Measurements from ENCODE around the gene NDE1. TPM values are rescaled to one million over a fixed set of nuclear protein-coding genes. Genes with fewer than 3 reads are reported as not detected.

The NDE1 gene
- total RNA-seq, 1 donor from 2014 or later: 42.5 TPM

- H3K27ac Mint-ChIP-seq: no peak overlapping the region
- DNase-seq (ENCODE audit: low spot score, unreplicated experiment): no peak
- H3K27me3 Mint-ChIP-seq: peaks cover 35% of the 10 kb centered on the region
- no peak for TF ChIP-seq CTCF (IDR thresholded peaks at IDR 0.05; ENCODE audit: unreplicated experiment)
- no peaks in the 10 kb centered on the region for H3K9me3 Mint-ChIP-seq (ENCODE audit: low read depth)
- no peak overlapping the region for H3K4me3 Mint-ChIP-seq (ENCODE audit: low read depth)
- no peaks in the 10 kb centered on the region for H3K4me1 Mint-ChIP-seq (ENCODE audit: low read depth)
- no peaks in the 10 kb centered on the region for H3K36me3 Mint-ChIP-seq (ENCODE audit: insufficient read depth)
Observed at GRCh38 chr16:15775209-15775608, 125.2 kb downstream of the NDE1 start.

DNA sequence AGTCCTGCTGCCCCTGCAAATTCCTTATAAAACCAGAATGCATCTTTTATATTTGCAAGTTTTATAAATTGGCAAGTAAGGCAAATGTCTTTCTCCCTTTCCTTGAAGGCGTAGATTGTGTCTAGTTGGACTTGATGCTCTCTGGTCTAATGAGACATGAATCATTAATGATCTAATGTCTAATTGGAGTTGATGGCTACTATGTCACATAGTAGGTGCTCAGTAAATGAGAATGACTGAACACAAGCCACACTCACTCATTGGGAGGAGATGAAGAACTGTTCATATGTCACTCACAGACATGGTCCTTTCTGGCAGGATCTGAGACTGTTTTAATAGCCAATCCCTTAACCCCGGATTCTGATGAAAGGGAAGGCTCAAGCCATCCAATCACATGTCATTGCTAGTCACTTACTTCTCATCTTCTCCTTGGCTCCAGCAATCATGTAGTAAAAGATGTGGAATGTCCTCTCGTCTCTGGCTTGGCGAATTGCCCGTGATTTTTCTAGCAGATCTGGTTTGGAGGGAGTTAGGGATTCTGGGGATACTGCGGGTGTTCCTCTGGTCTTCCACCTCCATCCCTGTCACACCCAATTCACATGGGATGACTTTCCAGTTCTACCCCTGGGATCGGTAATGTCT lies 125.7 kb downstream of the NDE1 start:
- H3K27ac Mint-ChIP-seq: no peak overlapping the region
- H3K36me3 Mint-ChIP-seq (ENCODE audit: insufficient read depth): no peaks in the 10 kb centered on the region
- TF ChIP-seq CTCF (IDR thresholded peaks at IDR 0.05; ENCODE audit: unreplicated experiment): no peak
- H3K27me3 Mint-ChIP-seq: peaks cover 34% of the 10 kb centered on the region
- no peaks in the 10 kb centered on the region for H3K9me3 Mint-ChIP-seq (ENCODE audit: low read depth)
- H3K4me1 Mint-ChIP-seq (ENCODE audit: low read depth): no peaks in the 10 kb centered on the region
- H3K4me3 Mint-ChIP-seq (ENCODE audit: low read depth): no peak overlapping the region
- no peak for DNase-seq (ENCODE audit: low spot score, unreplicated experiment)

Other genes starting within 250 kb of the NDE1 start
- 13.5 and 16.1 TPM in 2 replicates for gene BMERB1, start 215.7 kb upstream of the NDE1 start, total RNA-seq
- gene MARF1, start 7.1 kb upstream of the NDE1 start, total RNA-seq: 67.5 and 71.9 TPM in 2 replicates
- 0.31 TPM in 1 of 2 replicates, not detected in the other for gene MYH11, start 206.8 kb downstream of the NDE1 start, total RNA-seq
- 20.9 and 23.8 TPM in 2 replicates for gene CEP20, start 238.4 kb downstream of the NDE1 start, total RNA-seq